GM12891 (cell line): Measurements from ENCODE around the gene CLK3.

Experiments used
- PAX5 ChIP-seq: IDR thresholded peaks from 2 replicates; pipeline ENCODE4 v1.6.1; 2011; ENCODE audit warnings: low read length, moderate library complexity, mild to moderate bottlenecking; ENCODE audit not compliant: insufficient read depth, severe bottlenecking
- POLR2A ChIP-seq: IDR thresholded peaks from 2 replicates; pipeline ENCODE4 v1.6.1; 2011; ENCODE audit warnings: low read depth, low read length, control low read depth
- POLR2AphosphoS5 ChIP-seq: IDR thresholded peaks from 2 replicates; pipeline ENCODE4 v1.6.1; 2011; ENCODE audit warnings: low read depth, low read length, control low read depth
- SPI1 ChIP-seq: IDR thresholded peaks from 2 replicates; pipeline ENCODE4 v1.6.1; 2011; ENCODE audit warnings: low read depth, low read length, control low read depth
- TAF1 ChIP-seq: IDR thresholded peaks from 2 replicates; pipeline ENCODE4 v1.6.1; 2011; ENCODE audit warnings: low read depth, low read length, control low read depth

DNA sequence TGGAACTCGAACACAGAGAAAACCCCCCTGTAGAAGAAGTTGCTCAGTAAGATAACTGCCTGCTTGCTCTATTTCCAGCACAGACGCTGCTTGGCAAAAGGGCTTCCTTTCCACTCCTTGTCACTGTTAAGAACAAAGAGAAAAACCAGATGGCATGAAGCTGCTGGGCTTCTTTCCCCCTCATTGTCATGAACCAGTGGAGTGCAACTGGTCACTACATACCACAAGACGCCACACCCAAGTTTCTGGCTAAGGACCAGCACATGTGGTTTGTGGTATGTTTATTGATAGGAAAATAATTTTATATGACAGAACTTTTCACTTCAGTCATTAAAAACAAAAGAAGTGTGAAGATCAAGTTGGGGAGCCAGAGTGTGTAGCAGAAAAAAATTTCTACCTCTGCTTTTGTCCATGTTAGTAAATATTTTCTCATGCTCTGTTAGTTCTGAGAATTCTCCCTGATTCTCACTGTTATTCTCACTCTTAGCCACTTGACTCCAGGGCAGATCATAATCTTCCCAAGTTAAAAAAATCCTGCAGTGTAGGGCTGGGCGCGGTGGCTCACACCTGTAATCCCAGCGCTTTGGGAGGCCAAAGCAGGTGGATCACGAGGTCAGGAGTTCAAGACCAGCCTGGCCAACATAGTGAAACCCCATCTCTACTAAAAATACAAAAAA is 37.9 kb downstream of the CLK3 start:
- no peak for TF ChIP-seq POLR2A
- TF ChIP-seq POLR2AphosphoS5, result no peak
- no peak for TF ChIP-seq SPI1
- TF ChIP-seq TAF1, result no peak
- TF ChIP-seq PAX5, result no peak
